Measurements from ENCODE around the gene BOD1L2. TPM values are rescaled to one million over a fixed set of nuclear protein-coding genes. Genes with fewer than 3 reads are reported as not detected.

Gene BOD1L2
- total RNA-seq, 3 donors from 2014 or later = not detected

DNA sequence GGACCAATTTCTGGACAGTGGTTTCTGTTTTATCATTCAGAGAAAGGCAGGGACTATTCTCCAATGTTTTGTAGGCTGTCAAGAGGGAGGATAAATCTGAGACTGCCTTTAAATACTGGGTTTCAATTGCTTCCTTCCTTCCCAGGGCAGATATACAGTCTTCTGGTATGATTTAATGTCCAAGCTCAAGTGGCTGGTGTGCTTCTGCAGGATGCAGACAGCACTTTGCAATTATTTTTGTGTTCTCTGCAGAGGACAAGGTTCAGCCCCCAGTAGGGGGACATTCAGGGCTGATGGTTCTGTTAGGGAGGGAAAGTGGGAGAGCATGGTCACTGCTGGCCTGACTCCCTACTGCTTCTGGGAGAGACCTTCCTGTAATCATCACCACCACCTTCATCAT lies 4.6 kb upstream of the BOD1L2 start:
- TF ChIP-seq, protein P1, sequence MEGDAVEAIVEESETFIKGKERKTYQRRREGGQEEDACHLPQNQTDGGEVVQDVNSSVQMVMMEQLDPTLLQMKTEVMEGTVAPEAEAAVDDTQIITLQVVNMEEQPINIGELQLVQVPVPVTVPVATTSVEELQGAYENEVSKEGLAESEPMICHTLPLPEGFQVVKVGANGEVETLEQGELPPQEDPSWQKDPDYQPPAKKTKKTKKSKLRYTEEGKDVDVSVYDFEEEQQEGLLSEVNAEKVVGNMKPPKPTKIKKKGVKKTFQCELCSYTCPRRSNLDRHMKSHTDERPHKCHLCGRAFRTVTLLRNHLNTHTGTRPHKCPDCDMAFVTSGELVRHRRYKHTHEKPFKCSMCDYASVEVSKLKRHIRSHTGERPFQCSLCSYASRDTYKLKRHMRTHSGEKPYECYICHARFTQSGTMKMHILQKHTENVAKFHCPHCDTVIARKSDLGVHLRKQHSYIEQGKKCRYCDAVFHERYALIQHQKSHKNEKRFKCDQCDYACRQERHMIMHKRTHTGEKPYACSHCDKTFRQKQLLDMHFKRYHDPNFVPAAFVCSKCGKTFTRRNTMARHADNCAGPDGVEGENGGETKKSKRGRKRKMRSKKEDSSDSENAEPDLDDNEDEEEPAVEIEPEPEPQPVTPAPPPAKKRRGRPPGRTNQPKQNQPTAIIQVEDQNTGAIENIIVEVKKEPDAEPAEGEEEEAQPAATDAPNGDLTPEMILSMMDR (IDR thresholded peaks at IDR 0.05) = no peak
- Histone ChIP-seq H3K4me3 (no peak overlapping the region), H3K9me3 (no peaks in the 10 kb centered on the region), H3K4me1 (ENCODE audit: low read depth) (peaks cover 7% of the 10 kb centered on the region), H3K36me3 (ENCODE audit: low read depth) (no peaks in the 10 kb centered on the region)
- intact Hi-C loops (cut with DNase I, micrococcal nuclease) = no loop called here
- DNase-seq (no peak), ATAC-seq (no peak)

DNA sequence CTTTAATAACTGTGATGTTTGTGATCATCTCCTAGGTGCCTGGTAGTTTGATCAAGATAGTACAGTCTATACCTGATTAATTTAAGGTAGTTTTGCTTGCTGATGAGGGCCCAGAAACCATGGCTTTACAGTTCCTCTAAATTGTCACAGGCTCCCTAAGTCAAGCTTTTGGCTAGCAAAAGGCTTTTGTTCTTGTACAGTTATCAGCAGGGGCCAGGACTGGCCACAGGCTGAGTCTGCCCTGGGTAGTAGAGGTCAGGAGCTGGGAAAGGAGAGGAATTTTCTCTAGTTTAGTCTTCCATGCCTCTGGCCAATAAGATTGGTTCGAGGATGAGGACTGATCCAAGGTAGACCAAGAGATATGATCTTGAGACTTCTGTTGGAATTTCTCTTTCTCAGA lies 3.6 kb upstream of the BOD1L2 start:
- Histone ChIP-seq H3K4me3 (no peak overlapping the region), H3K9me3 (no peaks in the 10 kb centered on the region), H3K4me1 (ENCODE audit: low read depth) (peaks cover 7% of the 10 kb centered on the region), H3K36me3 (ENCODE audit: low read depth) (no peaks in the 10 kb centered on the region)
- no peak for DNase-seq
- intact Hi-C loops (cut with DNase I, micrococcal nuclease) = no loop called here
- ATAC-seq = no peak
- TF ChIP-seq, protein P1 (IDR thresholded peaks at IDR 0.05) = no peak

DNA sequence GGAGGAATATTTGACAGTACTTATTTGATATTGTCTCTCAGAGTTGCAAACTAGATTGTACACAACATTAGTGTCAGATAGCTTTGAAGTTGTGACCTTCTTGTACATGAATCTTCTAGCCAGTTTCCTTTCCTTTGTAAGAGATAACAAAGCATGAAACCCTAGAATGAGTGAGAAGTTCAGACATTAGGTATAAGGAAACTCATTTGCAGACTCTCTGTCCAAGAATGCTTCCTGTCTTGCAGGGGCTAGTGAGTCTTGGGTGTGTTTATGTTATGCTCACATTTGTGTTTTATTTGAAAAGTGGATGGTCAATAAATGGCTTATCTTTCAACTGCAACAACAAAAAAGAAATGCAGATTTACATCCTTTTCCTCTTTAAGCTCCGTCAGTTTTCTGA lies 1.4 kb downstream of the BOD1L2 start:
- TF ChIP-seq, protein P1 (IDR thresholded peaks at IDR 0.05) = no peak
- Histone ChIP-seq H3K9me3 (no peaks in the 10 kb centered on the region), H3K4me1 (ENCODE audit: low read depth) (no peaks in the 10 kb centered on the region), H3K4me3 (no peak overlapping the region), H3K36me3 (ENCODE audit: low read depth) (no peaks in the 10 kb centered on the region)
- intact Hi-C loops (cut with DNase I, micrococcal nuclease) = no loop called here
- no peak for DNase-seq
- ATAC-seq = peak; percentile 13

DNA sequence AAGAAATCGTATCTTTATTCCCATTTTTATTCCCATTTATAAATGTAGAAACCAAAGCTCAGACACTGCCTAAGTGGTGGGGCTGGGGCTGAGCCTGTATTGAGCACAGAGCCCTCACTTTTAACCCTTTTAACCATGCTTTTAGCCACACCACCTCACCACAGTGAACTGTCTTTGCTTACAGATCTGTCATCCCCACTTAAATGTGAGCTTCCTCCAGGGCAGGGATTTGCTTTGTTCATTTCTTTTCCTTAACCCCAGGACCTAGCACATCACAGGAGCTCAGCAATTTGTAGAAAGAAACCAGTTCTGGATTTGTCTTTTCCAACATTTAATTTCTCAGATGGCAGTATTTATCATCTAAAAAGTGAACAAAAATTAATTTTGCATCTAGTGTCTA lies 2.2 kb downstream of the BOD1L2 start:
- H3K36me3 ChIP-seq (ENCODE audit: low read depth) = no peaks in the 10 kb centered on the region
- no peak for ATAC-seq
- no peak overlapping the region for H3K4me3 ChIP-seq
- no peaks in the 10 kb centered on the region for H3K9me3 ChIP-seq
- no peaks in the 10 kb centered on the region for H3K4me1 ChIP-seq (ENCODE audit: low read depth)
- intact Hi-C loops (cut with DNase I, micrococcal nuclease) = no loop called here
- TF ChIP-seq, protein P1 (IDR thresholded peaks at IDR 0.05) = no peak
- no peak for DNase-seq

DNA sequence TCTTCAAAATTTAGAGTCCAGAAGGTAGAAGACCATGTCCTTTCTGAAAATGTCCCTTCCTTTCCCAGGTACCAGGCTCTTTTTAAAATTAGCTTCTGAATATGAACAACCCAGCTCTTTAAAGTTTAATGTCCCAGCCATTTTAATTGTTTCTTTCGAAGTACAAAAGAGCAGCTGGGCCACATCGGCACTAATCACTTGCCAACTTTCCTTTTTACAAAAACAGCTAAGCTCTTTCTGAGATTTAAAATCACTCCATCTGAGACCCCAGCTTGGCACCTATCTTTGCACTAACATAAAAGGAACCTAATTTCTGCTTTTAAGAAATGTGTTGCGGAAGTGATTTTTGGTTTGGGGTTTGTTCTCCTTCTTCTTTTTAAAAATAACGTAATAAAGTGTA lies 2.6 kb downstream of the BOD1L2 start:
- TF ChIP-seq, protein P1 (IDR thresholded peaks at IDR 0.05) = no peak
- Histone ChIP-seq H3K9me3 (no peaks in the 10 kb centered on the region), H3K36me3 (ENCODE audit: low read depth) (no peaks in the 10 kb centered on the region), H3K4me1 (ENCODE audit: low read depth) (no peaks in the 10 kb centered on the region), H3K4me3 (no peak overlapping the region)
- intact Hi-C loops (cut with DNase I, micrococcal nuclease) = no loop called here
- DNase-seq (no peak), ATAC-seq (no peak)

DNA sequence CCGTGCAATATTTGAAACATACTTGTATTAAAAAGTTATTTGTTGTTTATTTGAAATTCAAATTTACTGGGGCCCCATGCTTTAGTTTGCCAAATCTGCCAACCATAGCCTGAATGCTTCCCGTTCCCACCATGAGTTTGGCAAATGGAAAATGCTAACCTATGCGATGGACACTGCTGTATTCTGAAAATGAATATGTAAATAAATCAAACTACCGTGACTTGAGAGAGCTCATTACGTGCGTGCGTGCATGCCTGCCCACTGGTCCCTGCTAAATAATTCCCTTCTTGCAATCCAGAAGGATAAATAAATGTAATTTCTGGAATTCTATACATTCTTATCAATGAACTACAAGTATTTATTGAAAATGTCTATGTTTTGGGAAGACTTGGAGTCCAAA lies 3.2 kb downstream of the BOD1L2 start:
- intact Hi-C loops (cut with DNase I, micrococcal nuclease) = no loop called here
- H3K36me3 ChIP-seq (ENCODE audit: low read depth) = no peaks in the 10 kb centered on the region
- TF ChIP-seq, protein P1 (IDR thresholded peaks at IDR 0.05) = no peak
- no peaks in the 10 kb centered on the region for H3K4me1 ChIP-seq (ENCODE audit: low read depth)
- ATAC-seq = no peak
- DNase-seq = no peak
- no peak overlapping the region for H3K4me3 ChIP-seq
- no peaks in the 10 kb centered on the region for H3K9me3 ChIP-seq

Data from mucosa of descending colon (tissue), 3 donors.